GM18499 (cell line): ENCODE results near the gene SGPP1.
"Not testable (repeated sequence)": the region's sequence is repeated elsewhere in the genome, so short reads cannot be mapped to it uniquely, and the experiment has no call there.

ENCODE experiments used
- ATAC-seq: cut with Tn5 transposase; IDR thresholded peaks from one replicate; pipeline ENCODE4 v1.9.1; 2021; ENCODE audit warnings: moderate number of reproducible peaks; ENCODE audit not compliant: insufficient read depth, unreplicated experiment

Gene SGPP1

DNA sequence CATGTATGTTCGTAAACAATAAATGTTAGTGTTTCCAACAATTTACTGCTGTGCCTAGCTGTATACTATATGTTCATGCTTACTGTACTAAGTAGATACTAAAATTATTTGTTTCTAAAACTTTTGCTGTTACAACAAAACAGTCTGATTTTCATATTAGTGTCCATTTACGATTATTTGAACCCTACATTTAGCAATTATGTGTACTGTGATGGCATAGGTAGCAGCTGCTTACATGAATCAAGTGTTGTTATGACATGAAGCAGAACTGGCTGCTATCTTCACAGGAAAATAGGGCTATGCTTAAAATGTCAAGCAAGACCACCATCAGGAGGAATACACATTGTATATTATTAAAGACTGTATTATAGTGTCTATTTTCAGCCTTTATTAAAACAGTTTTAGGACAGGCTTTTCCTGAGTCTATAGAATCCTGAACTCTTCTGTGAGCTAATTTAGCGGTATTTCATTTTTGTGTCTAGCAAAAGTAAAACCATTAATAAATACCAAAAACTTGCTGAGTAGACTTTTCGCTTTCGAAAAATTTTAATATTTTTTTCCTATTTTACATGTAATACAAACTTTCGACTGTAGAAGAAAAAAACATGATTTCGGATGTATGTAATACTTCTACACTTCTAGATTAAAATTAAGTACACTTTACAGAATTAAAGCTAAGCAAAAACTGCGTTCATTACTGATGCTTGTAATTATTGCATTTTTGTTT, 85.0 kb downstream of the SGPP1 start:
- ATAC-seq, result no peak

DNA sequence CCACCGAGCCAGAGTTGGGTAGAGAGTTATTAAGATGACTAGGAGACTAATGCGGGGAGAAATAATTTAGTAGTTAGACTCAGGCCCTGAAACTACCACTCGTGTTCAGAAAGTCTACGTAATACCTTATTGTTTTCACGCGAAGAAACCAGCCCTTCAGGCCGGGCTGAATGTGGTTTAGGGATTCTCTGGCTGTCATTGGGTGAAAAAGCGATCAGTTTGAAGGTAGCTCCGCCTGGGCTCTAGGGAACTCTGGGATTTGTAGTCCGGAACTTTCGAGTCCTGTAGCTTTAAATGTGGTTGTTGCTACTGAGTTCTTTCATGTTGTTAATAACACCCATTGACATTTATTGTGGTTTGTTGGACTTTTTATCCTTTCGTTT, 85.6 kb downstream of the SGPP1 start:
- peak; percentile 42 for ATAC-seq

DNA sequence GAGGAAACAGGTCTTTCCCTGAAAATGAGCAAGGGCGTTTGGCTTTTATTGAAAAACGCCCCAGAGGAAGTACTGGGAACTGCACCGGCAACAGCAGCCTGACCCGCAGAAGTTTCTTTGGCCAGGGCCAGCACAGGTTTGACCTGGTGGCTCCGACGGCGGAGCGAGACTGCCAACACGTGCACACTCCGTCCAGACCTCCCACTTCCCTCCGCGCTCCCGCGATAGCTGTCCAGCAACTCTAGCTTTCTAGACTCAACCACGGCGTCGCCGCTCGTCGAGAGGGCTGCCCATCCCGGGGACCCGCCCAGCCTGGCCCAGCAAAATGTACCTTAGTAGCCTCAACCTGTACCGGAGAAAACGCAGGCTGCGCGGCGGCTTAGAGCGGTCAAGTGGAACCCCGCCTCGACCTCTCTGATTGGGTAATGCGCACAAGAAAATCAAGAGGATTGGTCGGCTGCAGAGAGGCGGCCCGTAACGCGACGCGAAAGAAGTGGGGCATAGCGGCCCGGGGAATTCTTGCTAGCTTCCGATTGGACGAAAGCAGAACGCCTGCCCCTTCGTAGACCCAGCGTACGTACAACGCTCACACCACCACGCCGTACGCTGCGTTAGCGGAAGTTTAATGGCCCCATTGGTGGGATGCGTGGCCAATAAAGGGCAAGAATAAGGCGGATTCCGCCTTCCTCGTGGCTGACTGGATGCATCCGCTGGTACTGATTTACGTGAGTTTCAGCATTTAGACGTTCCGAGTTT, 86.2 kb downstream of the SGPP1 start, which contains the start of gene WDR89:
TSS of gene WDR89 (minus strand) at position 399 of the 756 bp plus-strand sequence. CDS start 41,929 bp downstream, outside the sequence.
- ATAC-seq, result peak; percentile 63

DNA sequence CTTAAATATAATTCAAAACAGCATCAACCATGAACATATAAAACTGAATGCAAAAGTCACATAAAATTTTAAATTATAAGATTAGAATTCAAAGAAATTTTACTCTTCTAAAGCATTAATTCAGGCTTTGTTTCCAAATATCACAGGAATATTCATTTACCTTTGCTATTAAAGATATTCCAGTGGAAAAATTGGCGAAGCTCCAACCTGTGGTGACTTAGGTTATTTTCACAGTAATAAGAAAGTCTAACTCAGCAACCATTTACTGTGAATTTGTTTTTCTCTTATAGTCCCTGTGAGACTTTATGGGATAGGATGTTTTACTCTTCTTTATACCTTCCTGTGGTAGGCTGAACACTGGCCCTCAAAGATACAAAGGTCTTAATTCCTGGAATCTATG, 89.4 kb downstream of the SGPP1 start:
- no peak for ATAC-seq

DNA sequence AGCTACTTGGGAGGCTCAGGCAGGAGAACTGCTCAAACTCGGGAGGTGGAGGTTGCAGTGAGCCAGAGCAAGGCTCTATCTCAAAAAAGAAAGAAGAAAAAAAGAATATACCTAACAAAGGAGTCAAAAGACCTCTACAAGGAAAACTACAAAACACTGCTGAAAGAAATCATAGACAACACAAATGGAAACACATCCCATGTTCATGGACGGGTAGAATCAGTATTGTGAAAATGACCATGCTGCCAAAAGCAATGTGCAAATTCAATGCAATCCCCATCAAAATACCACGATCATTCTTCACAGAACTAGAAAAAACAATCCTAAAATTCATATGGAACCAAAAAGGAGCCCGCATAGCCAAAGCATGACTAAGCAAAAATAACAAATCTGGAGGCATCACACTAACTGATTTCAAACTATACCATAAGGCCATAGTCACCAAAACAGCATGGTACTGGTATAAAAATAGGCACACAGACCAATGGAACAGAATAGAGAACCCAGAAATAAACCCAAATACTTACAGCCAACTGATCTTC, 91.7 kb downstream of the SGPP1 start:
- ATAC-seq, result not testable (repeated sequence)
